Fibroblast of skin of back (primary cell): Measurements from ENCODE around the gene PYY.
A peak's percentile ranks its signal among the peaks of the same experiment; 100 is the strongest.

Experiments
- DNase-seq: peaks from one replicate; pipeline ENCODE4 v3.0.0-alpha.2; 2013

PYY gene

GRCh38 chr17:43914451-43914850 is 39.3 kb downstream of the PYY start:
- DNase-seq = no peak

- no peak for DNase-seq
These were observed 40.2 kb downstream of the PYY start for GRCh38 chr17:43913584-43913983.

- no peak for DNase-seq
These were observed 41.0 kb downstream of the PYY start for GRCh38 chr17:43912635-43913304.

- DNase-seq = no peak
These were observed 41.8 kb downstream of the PYY start for GRCh38 chr17:43911904-43912303.

GRCh38 chr17:43909537-43910231 is 44.1 kb downstream of the PYY start:
- DNase-seq = no peak

GRCh38 chr17:43907998-43908721 is 45.6 kb downstream of the PYY start:
- DNase-seq = peak; percentile 79

GRCh38 chr17:43907425-43907981 is 46.2 kb downstream of the PYY start, which contains the start of gene MPP2:
MPP2 (minus strand) TSS chr17:43907536; CDS start chr17:43904460, 3,076 bp downstream.
- peak; percentile 77 for DNase-seq

GRCh38 chr17:43906951-43907424 is 46.8 kb downstream of the PYY start:
- DNase-seq = no peak

GRCh38 chr17:43905985-43906852 is 47.5 kb downstream of the PYY start:
- peak; percentile 79 for DNase-seq

- DNase-seq = no peak
These were observed 48.2 kb downstream of the PYY start for GRCh38 chr17:43905400-43905984.
